Measurements from ENCODE around the gene WIPI1.

DNA sequence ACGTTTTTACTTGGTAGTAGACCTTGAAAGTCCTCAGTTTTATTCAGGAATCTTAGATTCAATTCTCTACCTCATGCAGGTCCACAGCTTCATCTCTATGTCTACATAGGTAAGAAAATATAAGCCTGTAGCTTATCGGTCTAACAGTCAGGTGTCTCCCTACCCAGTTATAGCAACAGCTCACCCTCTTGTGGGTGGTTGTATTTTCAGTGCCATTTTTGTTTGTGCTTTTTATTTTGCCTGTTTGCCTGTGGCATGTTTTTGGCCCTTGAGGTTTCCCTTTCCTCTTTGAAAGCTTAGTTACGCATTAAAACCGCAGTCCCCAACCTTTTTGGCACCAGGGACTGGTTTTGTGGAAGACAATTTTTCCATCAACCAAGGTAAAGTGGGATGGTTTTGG lies 23.6 kb upstream of the WIPI1 start:
- TF ChIP-seq POLR2A (IDR thresholded peaks at IDR 0.05): no peak
- TF ChIP-seq, protein P1, sequence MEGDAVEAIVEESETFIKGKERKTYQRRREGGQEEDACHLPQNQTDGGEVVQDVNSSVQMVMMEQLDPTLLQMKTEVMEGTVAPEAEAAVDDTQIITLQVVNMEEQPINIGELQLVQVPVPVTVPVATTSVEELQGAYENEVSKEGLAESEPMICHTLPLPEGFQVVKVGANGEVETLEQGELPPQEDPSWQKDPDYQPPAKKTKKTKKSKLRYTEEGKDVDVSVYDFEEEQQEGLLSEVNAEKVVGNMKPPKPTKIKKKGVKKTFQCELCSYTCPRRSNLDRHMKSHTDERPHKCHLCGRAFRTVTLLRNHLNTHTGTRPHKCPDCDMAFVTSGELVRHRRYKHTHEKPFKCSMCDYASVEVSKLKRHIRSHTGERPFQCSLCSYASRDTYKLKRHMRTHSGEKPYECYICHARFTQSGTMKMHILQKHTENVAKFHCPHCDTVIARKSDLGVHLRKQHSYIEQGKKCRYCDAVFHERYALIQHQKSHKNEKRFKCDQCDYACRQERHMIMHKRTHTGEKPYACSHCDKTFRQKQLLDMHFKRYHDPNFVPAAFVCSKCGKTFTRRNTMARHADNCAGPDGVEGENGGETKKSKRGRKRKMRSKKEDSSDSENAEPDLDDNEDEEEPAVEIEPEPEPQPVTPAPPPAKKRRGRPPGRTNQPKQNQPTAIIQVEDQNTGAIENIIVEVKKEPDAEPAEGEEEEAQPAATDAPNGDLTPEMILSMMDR (IDR thresholded peaks at IDR 0.05): no peak

Measured in gastroesophageal sphincter (tissue), 3 donors.